ENCODE measurements around the gene KIFC3.
"Not testable (repeated sequence)": the region's sequence is repeated elsewhere in the genome, so short reads cannot be mapped to it uniquely, and the experiment has no call there.

Gene KIFC3

DNA sequence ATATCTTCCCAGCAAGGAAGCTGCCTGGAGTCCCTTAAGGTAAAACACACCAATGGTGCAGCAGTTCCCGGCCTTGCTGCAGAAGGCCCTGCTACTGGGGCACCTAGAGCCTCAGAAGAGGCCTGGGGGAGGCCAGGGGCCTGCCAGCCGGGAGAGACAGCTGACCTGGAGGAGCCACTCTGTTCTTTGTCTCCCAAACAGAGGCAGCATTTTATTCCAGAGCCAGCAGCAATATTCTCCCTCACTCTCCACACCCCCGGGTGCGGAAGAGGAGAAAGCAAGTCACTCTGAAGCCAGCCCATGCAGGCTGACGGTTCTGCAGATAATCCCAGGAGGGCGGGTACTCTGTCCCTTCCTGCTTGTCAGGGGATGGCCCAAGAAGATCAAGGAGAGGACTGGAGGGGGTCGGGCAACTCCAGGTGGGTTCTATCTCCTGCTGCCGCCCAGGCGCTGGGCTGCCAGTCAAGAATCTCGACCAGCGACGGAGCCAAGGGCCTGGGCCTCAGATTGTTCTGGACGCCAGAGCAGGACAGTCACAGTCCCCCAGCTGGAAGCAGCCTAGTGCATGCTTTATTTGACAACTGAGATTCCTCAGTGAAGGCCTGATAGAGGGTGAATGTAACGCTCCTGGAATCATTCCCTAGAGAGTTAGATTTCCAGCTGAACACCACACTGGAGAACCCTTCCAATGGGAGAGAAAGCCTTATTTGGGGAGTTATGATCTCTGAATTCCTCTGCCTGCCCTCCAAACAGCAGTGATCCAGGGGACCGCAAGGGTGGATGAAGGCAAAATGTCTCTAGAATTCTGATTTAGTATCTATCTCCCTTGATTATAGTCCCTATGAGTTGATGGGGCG is 1.1 kb upstream of the KIFC3 start:
- DNase-seq (ENCODE audit: low spot score) = no peak

- DNase-seq (ENCODE audit: low spot score) = no peak
Observed at GRCh38 chr16:57801809-57802340, 416 bp downstream of the KIFC3 start.

- DNase-seq (ENCODE audit: low spot score) = no peak
Observed at GRCh38 chr16:57801098-57801808, 1.0 kb downstream of the KIFC3 start.

DNA sequence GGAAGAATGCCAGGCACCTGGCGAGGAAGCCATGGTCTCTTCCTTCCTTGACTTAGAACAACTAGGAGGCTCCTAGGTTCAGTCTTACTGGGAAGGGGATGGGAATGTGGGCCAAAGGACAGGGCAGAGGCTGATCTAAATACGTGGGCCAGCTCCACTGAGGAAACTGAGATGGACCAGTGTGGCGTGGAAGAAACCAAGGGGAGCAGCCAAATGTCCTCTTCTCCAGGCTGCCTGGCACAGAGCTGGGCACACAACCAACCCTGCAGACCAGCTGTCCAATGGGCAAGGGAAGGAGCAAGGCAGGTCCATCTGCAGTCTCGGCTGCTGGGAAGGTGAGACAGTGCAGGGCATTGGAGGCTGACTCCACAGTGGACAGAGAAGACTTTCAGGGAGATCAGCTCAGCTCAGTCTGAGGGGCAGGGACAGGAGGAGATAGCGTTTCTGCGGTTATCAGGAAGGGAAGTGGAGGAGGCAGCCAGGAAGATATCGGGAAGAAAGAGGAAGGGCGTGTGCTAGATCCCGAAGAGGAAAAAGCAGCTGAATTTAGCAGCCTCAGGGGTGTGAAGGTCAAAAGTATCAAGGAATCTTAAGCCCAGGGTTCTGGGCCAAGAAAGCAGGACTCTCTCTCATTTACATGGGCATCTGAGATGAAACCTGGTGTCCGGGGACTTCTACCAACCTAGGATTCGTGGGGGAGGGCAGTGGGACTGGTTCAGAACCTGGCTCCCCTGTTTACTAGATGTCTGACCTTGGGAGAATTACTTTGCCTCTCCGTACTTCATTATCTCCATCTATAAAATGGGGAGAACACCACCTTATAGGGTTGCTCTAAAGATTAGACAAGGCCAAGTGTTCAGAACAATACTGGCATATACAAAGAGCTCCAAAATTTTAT is 1.8 kb downstream of the KIFC3 start:
- DNase-seq (ENCODE audit: low spot score) = no peak

DNA sequence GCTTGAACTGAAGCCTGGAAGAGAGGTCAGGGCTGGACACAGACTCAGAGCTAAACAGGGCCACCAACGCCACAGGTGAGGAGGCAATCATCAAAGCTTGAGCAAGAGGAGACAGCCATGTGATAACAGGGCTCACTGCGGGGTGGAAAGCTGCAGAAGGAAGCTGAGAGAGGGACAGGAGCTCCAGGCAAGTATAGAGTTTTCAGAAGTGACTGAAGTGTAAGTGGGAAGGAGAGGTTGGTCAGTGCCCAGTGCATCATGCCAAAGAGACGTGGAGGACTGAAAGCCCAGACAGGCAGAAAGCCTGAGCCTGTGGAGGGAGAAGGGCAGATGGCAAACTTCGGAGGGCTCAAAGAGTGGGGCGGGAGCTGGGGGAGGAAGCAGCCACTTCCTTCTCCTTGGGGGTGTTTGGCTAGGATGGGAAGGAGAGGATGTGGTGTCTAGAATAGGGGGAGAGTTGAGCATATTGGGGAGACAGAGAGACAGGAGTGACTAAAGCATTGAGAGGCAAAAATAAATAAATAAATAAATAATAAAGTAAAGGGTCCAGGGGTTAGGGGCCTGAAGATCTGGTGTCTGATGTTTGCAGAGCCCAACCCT is 2.6 kb downstream of the KIFC3 start:
- no peak for DNase-seq (ENCODE audit: low spot score)

- DNase-seq (ENCODE audit: low spot score) = no peak
Observed at GRCh38 chr16:57798953-57799599, 3.2 kb downstream of the KIFC3 start.

DNA sequence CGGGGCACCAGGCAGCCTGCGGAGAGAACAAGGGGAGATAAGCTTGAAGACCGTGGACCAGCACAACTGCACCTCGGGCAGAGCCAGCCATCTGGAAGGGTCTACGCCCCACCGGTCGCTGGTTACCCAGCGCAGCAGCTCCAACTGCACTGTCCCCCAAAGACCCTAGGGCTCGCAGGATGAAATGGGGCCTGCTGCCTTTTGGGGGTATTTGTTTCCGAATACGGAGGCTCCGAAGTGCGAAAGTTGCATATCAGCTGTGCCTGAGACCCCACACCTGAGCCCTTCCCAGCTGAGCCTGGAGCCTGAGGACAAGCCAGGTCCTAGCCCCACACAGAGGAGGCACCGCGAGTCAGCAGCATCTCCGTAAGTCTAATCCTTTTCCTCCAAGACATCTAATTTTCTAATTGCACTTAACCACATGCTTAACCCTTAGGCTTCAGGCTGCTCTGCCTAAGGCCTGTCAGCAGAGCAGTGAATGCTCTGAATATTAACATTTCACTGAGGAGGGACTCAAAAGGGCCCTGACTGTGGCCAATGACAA is 4.0 kb downstream of the KIFC3 start:
- no peak for DNase-seq (ENCODE audit: low spot score)

DNA sequence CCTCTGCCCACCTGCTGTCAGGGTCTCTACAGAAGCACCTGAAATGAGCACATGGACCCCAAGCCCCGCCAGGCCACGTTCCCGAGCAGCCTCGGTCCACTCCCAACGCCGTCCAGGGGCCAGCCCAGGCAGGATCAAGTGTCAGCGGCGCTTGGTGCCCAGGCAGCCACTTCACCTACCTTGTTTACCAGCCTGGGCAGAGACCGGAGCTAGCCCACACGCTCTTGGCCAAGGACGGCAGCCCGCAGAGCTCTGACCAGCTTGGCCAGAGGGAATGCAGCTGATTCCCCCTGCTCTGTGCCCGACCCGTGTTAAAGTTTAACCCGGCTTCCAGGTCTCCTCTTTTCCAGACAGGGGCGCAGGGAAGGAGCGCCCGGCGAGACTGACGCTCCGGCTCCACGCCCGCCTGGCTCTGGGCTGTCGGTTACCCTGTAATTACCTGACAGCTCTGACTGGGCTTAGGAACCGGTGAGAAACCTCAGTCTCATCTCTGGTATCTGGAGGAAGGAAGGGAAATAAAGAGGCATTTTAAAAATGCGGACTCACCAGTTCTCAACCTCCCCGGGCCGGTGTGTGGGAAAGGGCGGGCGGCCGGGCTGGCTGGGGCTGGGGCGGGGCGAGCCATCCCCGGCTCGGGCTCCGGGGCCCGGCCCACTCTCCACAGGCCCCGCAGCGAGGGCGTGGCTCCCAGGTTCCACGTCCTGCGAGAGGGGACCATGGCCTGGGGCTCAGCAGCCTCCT is 4.6 kb downstream of the KIFC3 start:
- DNase-seq (ENCODE audit: low spot score) = no peak

DNA sequence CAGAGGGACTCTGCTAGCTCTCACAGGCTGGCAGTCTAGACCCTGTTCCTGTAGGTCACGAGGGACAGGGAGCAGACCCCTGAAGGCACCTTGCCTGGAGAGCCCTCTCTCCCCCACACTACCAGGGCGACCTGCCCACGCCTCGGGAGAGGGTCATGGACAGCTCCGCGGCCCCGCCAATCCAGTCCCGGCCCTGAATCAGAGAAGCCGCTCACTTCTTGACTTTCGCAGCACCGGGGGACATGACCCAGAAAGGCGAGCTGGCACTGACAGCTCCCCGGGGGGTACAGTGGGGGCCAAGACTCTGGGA is 5.1 kb downstream of the KIFC3 start:
- no peak for DNase-seq (ENCODE audit: low spot score)

DNA sequence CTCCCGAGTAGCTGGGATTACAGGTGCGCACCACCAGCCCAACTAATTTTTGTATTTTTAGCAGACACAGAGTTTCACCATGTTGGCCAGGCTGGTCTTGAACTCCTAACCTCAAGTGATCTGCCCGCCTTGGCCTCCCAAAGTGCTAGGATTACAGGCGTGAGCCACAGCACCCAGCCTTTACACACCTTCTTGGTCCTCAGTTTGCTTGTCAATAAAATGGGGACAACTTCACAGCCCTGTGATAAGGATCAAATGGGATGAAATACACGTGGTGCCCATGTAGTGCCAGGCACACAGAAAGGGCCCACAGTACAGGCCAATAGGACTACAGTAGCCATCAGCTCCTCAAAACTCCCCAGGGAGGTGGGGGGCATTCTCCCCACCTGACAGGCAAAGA is 6.3 kb downstream of the KIFC3 start:
- DNase-seq (ENCODE audit: low spot score) = not testable (repeated sequence)

GRCh38 chr16:57795431-57795878 is 6.8 kb downstream of the KIFC3 start:
- DNase-seq (ENCODE audit: low spot score) = peak; percentile 33

- DNase-seq (ENCODE audit: low spot score) = no peak
Observed at GRCh38 chr16:57794849-57795430, 7.4 kb downstream of the KIFC3 start.

DNA sequence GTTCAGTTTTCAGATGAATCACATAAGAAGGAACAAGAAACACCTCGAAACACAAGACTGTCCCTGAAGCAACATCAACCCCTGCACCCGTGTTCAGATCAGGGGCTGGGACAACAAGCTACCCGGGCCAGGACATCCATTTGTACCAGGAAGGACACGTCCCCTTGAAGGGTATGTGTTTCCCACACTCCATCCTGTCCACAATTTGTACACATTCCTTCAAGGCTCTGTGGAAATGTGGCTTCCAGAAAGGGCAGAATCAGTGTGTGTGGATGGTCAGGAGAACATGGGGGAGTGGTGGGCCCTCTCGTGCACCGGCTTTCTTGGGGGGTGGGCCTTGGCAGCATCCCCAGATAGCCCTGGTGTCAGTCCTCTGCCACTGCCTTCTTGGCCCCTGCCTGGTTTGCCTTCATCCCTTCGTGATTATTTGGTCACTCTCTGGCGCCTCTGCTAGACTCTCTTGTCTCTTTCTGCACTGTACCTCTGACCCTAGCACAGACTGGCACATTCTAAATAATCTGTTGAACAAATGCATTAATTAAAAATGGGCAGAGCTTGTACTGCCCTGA is 10.3 kb downstream of the KIFC3 start:
- no peak for DNase-seq (ENCODE audit: low spot score)

GRCh38 chr16:57791195-57791892 is 10.9 kb downstream of the KIFC3 start:
- no peak for DNase-seq (ENCODE audit: low spot score)

DNA sequence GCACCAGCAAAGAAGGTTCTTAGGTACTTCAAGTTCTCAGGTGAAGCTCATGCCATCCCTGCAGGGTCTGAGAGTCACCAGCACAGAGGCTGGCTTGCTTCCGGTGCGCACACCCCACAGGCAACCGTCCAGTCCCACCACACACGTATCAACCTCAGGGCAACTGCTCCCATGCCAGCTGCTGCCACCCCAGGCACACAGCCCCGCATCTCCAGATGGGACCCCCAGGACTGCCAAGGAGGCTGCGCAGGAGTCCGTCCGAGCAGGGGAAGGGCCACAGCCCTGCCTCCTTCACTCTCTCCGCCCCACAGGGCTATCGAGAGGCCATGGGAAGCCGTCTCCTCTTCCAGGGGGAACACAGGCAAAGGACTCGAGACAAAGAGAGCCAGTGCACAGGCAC is 13.3 kb downstream of the KIFC3 start:
- DNase-seq (ENCODE audit: low spot score) = no peak

GRCh38 chr16:57788252-57788841 is 13.9 kb downstream of the KIFC3 start:
- no peak for DNase-seq (ENCODE audit: low spot score)

DNA sequence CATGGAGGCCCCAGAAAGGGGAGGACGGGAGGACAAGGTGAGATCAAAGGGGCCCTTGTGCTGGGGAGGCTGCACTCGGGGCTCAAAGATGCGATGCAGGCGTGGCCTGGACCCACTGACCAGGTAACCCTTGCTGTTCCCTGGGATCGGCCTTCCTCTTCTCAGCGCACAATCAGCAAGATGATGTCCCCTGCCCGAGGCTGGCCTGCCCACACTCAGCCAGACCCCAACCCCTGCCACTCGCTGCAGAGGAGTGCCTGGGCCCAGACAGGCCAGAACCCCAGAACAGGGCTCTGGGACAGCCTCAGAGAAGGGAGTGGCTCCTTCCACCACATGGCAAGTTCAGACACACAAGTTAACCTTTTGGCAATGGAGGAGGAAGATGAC is 14.8 kb downstream of the KIFC3 start:
- DNase-seq (ENCODE audit: low spot score) = no peak
